Keratinocyte (primary cell): ENCODE measurements around the gene USH1C. TPM values are rescaled to one million over a fixed set of nuclear protein-coding genes. Genes with fewer than 3 reads are reported as not detected.

Source experiments
- DNase-seq: peaks from one replicate; pipeline ENCODE4 v3.0.0-alpha.2; 2011; ENCODE audit warnings: low read depth, missing footprints, low spot score
- FAIRE-seq: peaks from 2 replicates; lab custom pipeline; 2011; peaks lifted over from hg19 to GRCh38; lab: Jason Lieb, UNC
- H2AFZ ChIP-seq: 2 replicates; pipeline ENCODE4 v1.6.0; 2012; ENCODE audit warnings: low read length, control low read depth, inconsistent platforms; ENCODE audit not compliant: control insufficient read depth
- H3K27ac ChIP-seq: 2 replicates; pipeline ENCODE4 v1.5.1; 2011; ENCODE audit warnings: low read length; ENCODE audit not compliant: control insufficient read depth, insufficient read depth
- H3K27me3 ChIP-seq: 3 replicates; pipeline ENCODE4 v1.6.0; 2011; ENCODE audit warnings: low read length; ENCODE audit not compliant: control insufficient read depth, insufficient read depth; ENCODE audit errors: extremely low read depth
- H3K36me3 ChIP-seq, 2 experiments: 2 replicates in 1 of 2; 3 replicates in 1 of 2; pipeline ENCODE4 v1.5.1; 2011; ENCODE audit warnings: low read length in 2 of 2, mild to moderate bottlenecking in 1 of 2; ENCODE audit not compliant: control insufficient read depth in 2 of 2, insufficient read depth in 2 of 2; ENCODE audit errors: extremely low read depth in 1 of 2
- H3K4me1 ChIP-seq: 3 replicates; pipeline ENCODE4 v1.5.1; 2011; ENCODE audit warnings: low read length; ENCODE audit not compliant: control insufficient read depth, insufficient read depth; ENCODE audit errors: extremely low read depth
- H3K4me2 ChIP-seq: 3 replicates; pipeline ENCODE4 v1.6.0; 2011; ENCODE audit warnings: low read depth, low read length; ENCODE audit not compliant: control insufficient read depth, insufficient read depth; ENCODE audit errors: extremely low read depth
- H3K4me3 ChIP-seq, 3 experiments: fragments of 200-600 bp in 1 of 3; sonication (generic) in 1 of 3; 2 replicates in 2 of 3; 3 replicates in 1 of 3; pipeline ENCODE4 v1.5.1; 2011 to 2016; ENCODE audit warnings: low read length in 3 of 3, mild to moderate bottlenecking in 3 of 3, control low read depth in 2 of 3, inconsistent platforms in 1 of 3, low read depth in 1 of 3, mixed read lengths in 1 of 3, mixed run types in 1 of 3, moderate library complexity in 1 of 3; ENCODE audit not compliant: control insufficient read depth in 2 of 3, insufficient read depth in 2 of 3; ENCODE audit errors: extremely low read depth in 1 of 3
- H3K79me2 ChIP-seq: 2 replicates; pipeline ENCODE4 v1.6.0; 2012; ENCODE audit warnings: low read length; ENCODE audit not compliant: control insufficient read depth, insufficient read depth
- H3K9ac ChIP-seq: 3 replicates; pipeline ENCODE4 v1.6.0; 2011; ENCODE audit warnings: low read length; ENCODE audit not compliant: control insufficient read depth, insufficient read depth; ENCODE audit errors: extremely low read depth
- H3K9me1 ChIP-seq: 3 replicates; pipeline ENCODE4 v1.6.0; 2011; ENCODE audit warnings: low read length; ENCODE audit not compliant: control insufficient read depth, insufficient read depth; ENCODE audit errors: extremely low read depth
- H3K9me3 ChIP-seq: 2 replicates; pipeline ENCODE4 v1.5.1; 2012; ENCODE audit warnings: low read depth, low read length; ENCODE audit not compliant: control insufficient read depth
- H4K20me1 ChIP-seq: 3 replicates; pipeline ENCODE4 v1.6.0; 2011; ENCODE audit warnings: low read length; ENCODE audit not compliant: control insufficient read depth, insufficient read depth; ENCODE audit errors: extremely low read depth
- EZH2 ChIP-seq: IDR thresholded peaks from one replicate; pipeline ENCODE4 v1.6.1; 2012; ENCODE audit warnings: inconsistent platforms, mild to moderate bottlenecking, low read length, moderate library complexity
- dilution Hi-C: fragments of 300-500 bp; cut with MboI; formaldehyde crosslinking; loops from one replicate; pipeline ENCODE4 v1.7.0; 2020; ENCODE audit warnings: low sequenced_read_pairs; ENCODE audit not compliant: extremely low pct_ligation_motif_present
- polyA plus RNA-seq, 5 experiments: library from polyadenylated mRNA; depleted of rRNA in 3 of 5; stranded (reverse) in 3 of 5; stranded (forward) in 1 of 5; unstranded in 1 of 5; fragments of >200 nt; gene quantifications; 1 replicate in 1 of 5; 2 replicates in 3 of 5; 3 replicates in 1 of 5; pipeline versions ENCODE4 v1.2.1 to v1.2.3, GENCODE V29; 2011 to 2012; ENCODE audit warnings: missing spikeins in 2 of 5, low read depth in 1 of 5, low replicate concordance in 1 of 5
- TF ChIP-seq, protein P1 (sequence below), 3 experiments: IDR thresholded peaks in 1 of 3; conservative IDR thresholded peaks in 1 of 3; optimal IDR thresholded peaks in 1 of 3; 2 replicates in 2 of 3; 3 replicates in 1 of 3; pipeline versions ENCODE3 to v1.5.1; 2011; ENCODE audit warnings: low read length in 3 of 3, mild to moderate bottlenecking in 3 of 3, moderate library complexity in 2 of 3, control low read depth in 1 of 3, inconsistent platforms in 1 of 3; ENCODE audit not compliant: insufficient read depth in 2 of 3; ENCODE audit errors: extremely low read depth in 1 of 3

Gene USH1C
- polyA plus RNA-seq, 1 donor (not counting 4 experiments of a cell fraction or from before 2014, with no cell fraction given): not detected

DNA sequence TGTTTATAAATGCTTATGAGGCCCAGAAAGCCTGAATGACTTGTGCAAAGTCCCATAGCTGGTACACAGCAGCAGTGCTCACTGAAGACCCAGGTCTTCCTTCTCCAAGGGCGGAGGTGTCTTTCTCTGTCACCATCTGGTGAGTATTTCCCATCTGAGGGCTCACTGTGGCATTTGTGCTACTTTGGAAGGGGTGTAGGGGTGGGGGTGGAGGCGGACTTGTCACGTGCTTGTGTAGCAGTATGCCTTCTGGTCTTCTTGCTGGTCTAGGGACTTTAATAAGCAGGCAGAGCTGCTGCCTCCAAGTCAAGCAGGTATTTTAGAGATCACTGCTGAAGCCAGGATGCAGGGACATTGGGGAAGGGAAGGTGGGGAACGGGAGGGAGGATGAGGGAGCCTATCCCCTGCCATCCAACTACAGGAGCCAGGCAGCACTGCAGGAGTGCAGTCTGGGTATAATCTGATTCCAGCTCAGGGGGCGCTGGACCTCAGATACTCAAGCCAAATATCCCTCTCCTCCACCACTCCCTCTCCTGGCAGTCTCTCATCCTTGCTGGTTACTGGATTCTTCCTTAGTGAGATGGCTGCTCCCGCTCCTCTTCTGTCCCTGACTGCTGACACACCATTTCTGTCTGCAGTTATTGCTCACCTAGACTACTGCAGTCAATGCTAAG lies 71.0 kb downstream of the USH1C start:
- no peak overlapping the region for H3K4me2 ChIP-seq
- no peaks in the 10 kb centered on the region for H4K20me1 ChIP-seq
- dilution Hi-C loops: no loop called here
- peaks cover 57% of the 10 kb centered on the region for H3K27me3 ChIP-seq
- TF ChIP-seq, protein P1, sequence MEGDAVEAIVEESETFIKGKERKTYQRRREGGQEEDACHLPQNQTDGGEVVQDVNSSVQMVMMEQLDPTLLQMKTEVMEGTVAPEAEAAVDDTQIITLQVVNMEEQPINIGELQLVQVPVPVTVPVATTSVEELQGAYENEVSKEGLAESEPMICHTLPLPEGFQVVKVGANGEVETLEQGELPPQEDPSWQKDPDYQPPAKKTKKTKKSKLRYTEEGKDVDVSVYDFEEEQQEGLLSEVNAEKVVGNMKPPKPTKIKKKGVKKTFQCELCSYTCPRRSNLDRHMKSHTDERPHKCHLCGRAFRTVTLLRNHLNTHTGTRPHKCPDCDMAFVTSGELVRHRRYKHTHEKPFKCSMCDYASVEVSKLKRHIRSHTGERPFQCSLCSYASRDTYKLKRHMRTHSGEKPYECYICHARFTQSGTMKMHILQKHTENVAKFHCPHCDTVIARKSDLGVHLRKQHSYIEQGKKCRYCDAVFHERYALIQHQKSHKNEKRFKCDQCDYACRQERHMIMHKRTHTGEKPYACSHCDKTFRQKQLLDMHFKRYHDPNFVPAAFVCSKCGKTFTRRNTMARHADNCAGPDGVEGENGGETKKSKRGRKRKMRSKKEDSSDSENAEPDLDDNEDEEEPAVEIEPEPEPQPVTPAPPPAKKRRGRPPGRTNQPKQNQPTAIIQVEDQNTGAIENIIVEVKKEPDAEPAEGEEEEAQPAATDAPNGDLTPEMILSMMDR (optimal IDR thresholded peaks at IDR 0.05 in 1 of 3, IDR thresholded peaks at IDR 0.05 in 1 of 3, conservative IDR thresholded peaks at IDR 0.05 in 1 of 3; ENCODE audit: extremely low read depth in 1 of 3, insufficient read depth in 2 of 3, low read length in 3 of 3): peak; percentile 38 to 46 (median 44)
- TF ChIP-seq EZH2: no peak
- DNase-seq: no peak
- no peaks in the 10 kb centered on the region for H3K4me1 ChIP-seq
- H3K27ac ChIP-seq: no peak overlapping the region
- H2AFZ ChIP-seq: no peak overlapping the region
- H3K9ac ChIP-seq: no peak overlapping the region
- FAIRE-seq: no peak
- H3K36me3 ChIP-seq: no peaks in the 10 kb centered on the region
- H3K4me3 ChIP-seq: no peak overlapping the region
- no peaks in the 10 kb centered on the region for H3K9me3 ChIP-seq
- no peaks in the 10 kb centered on the region for H3K9me1 ChIP-seq
- H3K79me2 ChIP-seq: no peaks in the 10 kb centered on the region

DNA sequence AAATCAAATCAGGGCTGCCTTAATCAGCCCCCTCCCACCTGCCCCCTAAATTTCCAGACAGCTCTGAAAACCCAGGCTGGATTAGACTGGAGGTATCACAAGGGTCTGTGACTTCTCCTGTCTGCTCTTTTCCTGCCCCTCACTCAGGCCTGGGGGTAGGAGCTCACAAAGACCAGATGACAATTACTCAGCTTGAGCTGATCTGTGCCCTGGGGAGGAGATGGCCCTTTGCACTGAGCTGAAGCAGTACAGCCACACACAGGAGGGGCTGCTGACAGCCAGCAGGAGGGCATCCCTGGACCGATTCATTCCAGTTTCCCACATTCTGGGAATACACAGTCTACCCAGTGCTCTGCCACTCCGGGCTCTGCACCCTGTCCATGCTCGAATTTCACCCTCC lies 71.7 kb downstream of the USH1C start:
- Histone ChIP-seq H3K27ac (no peak overlapping the region), H3K79me2 (no peaks in the 10 kb centered on the region), H3K9me3 (no peaks in the 10 kb centered on the region), H3K9ac (no peak overlapping the region), H3K4me1 (no peaks in the 10 kb centered on the region), H3K36me3 (no peaks in the 10 kb centered on the region), H2AFZ (no peak overlapping the region), H3K9me1 (no peaks in the 10 kb centered on the region), H3K27me3 (peaks cover 49% of the 10 kb centered on the region), H4K20me1 (no peaks in the 10 kb centered on the region), H3K4me2 (no peak overlapping the region), H3K4me3 (no peak overlapping the region)
- FAIRE-seq (no peak), DNase-seq (no peak)
- dilution Hi-C loops: no loop called here
- TF ChIP-seq, protein P1 (optimal IDR thresholded peaks at IDR 0.05 in 1 of 3, IDR thresholded peaks at IDR 0.05 in 1 of 3, conservative IDR thresholded peaks at IDR 0.05 in 1 of 3; ENCODE audit: extremely low read depth in 1 of 3, insufficient read depth in 2 of 3, low read length in 3 of 3): no peak
- TF ChIP-seq EZH2: no peak
